ENCODE measurements around the gene MIA2. TPM values are rescaled to one million over a fixed set of nuclear protein-coding genes. Genes with fewer than 3 reads are reported as not detected.
"Not testable (repeated sequence)": the region's sequence is repeated elsewhere in the genome, so short reads cannot be mapped to it uniquely, and the experiment has no call there.

MIA2 gene
- total and polyA plus RNA-seq, 4 experiments from 2014 or later: 19.0 to 26.7 (median 26.2) TPM

- H3K4me3 Mint-ChIP-seq; DNase-seq; H3K27me3 Mint-ChIP-seq; H3K27ac ChIP-seq (ENCODE audit: low read depth, low read length); H3K9me3 ChIP-seq (ENCODE audit: control insufficient read depth in 1 of 2, low read length in 2 of 2); H3K4me3 ChIP-seq (ENCODE audit: low read length in 2 of 2); H3K4me1 ChIP-seq (ENCODE audit: insufficient read depth, low read length); intact Hi-C loops (cut with micrococcal nuclease); H3K27me3 ChIP-seq (ENCODE audit: insufficient read depth, low read length); H3K36me3 ChIP-seq (ENCODE audit: insufficient read depth, low read length); POLR2A ChIA-PET (ENCODE audit: partially characterized antibody); CTCF ChIA-PET (ENCODE audit: partially characterized antibody); H3K27ac Mint-ChIP-seq: not testable (repeated sequence)
- peaks cover 5 to 28% (median 18%) of the 10 kb centered on the region in 4 donors for H3K4me1 Mint-ChIP-seq
- H3K36me3 Mint-ChIP-seq: peaks cover 73 to 83% of the 10 kb centered on the region in 2 donors
- peaks cover 0 to 33% (median 15%) of the 10 kb centered on the region in 8 donors for H3K9me3 Mint-ChIP-seq
Measured at GRCh38 chr14:39359069-39359468, 125.4 kb downstream of the MIA2 start.

- H3K27me3 Mint-ChIP-seq: no peaks in the 10 kb centered on the region
- no peak overlapping the region for H3K4me3 ChIP-seq (ENCODE audit: low read length in 2 of 2)
- ChIA-PET POLR2A (ENCODE audit: partially characterized antibody) (no interaction called here), CTCF (ENCODE audit: partially characterized antibody) (no interaction called here)
- no peak overlapping the region for H3K27ac ChIP-seq (ENCODE audit: low read depth, low read length)
- no peaks in the 10 kb centered on the region for H3K36me3 ChIP-seq (ENCODE audit: insufficient read depth, low read length)
- no peaks in the 10 kb centered on the region for H3K9me3 ChIP-seq (ENCODE audit: control insufficient read depth in 1 of 2, low read length in 2 of 2)
- H3K4me3 Mint-ChIP-seq: no peak overlapping the region
- H3K4me1 Mint-ChIP-seq: peaks cover 5 to 28% (median 17%) of the 10 kb centered on the region in 4 donors
- H3K27ac Mint-ChIP-seq: no peak overlapping the region
- H3K36me3 Mint-ChIP-seq: peaks cover 76 to 90% of the 10 kb centered on the region in 2 donors
- no peaks in the 10 kb centered on the region for H3K4me1 ChIP-seq (ENCODE audit: insufficient read depth, low read length)
- H3K27me3 ChIP-seq (ENCODE audit: insufficient read depth, low read length): no peaks in the 10 kb centered on the region
- intact Hi-C loops (cut with micrococcal nuclease): no loop called here
- DNase-seq: no peak
- H3K9me3 Mint-ChIP-seq: peaks cover 0 to 46% (median 26%) of the 10 kb centered on the region in 8 donors
Measured at GRCh38 chr14:39360316-39360715, 126.6 kb downstream of the MIA2 start.

DNA sequence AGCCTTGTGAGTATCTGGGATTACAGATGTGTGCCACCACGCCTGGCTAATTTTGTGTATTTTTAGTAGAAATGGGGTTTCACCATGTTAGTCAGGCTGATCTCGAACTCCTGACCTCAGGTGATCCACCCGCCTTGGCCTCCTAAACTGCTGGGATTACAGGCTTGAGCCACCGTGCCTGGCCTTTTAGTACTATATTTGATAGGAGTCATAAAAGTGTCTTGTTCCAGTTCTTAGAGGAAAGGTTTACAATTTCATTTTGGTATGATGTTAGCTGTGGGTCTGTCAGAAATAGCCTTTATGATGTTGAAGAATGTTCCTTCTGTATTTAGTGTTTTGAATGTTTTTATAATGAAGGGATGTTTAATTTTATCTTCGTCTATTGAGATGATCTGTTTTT, 127.8 kb downstream of the MIA2 start:
- POLR2A ChIA-PET (ENCODE audit: partially characterized antibody); H3K27me3 Mint-ChIP-seq; intact Hi-C loops (cut with micrococcal nuclease); H3K4me3 Mint-ChIP-seq; H3K27me3 ChIP-seq (ENCODE audit: insufficient read depth, low read length); H3K36me3 ChIP-seq (ENCODE audit: insufficient read depth, low read length); DNase-seq; CTCF ChIA-PET (ENCODE audit: partially characterized antibody); H3K4me1 ChIP-seq (ENCODE audit: insufficient read depth, low read length); H3K4me3 ChIP-seq (ENCODE audit: low read length in 2 of 2); H3K27ac Mint-ChIP-seq; H3K27ac ChIP-seq (ENCODE audit: low read depth, low read length); H3K9me3 ChIP-seq (ENCODE audit: control insufficient read depth in 1 of 2, low read length in 2 of 2): not testable (repeated sequence)
- peaks cover 79 to 86% of the 10 kb centered on the region in 2 donors for H3K36me3 Mint-ChIP-seq
- H3K4me1 Mint-ChIP-seq: peaks cover 3 to 24% (median 12%) of the 10 kb centered on the region in 4 donors
- H3K9me3 Mint-ChIP-seq: peaks cover 0 to 53% (median 32%) of the 10 kb centered on the region in 8 donors

GRCh38 chr14:39364509-39364908, 130.8 kb downstream of the MIA2 start:
- intact Hi-C loops (cut with micrococcal nuclease): no loop called here
- Mint-ChIP-seq H3K9me3 (peaks cover 0 to 50% (median 32%) of the 10 kb centered on the region in 8 donors), H3K4me3 (no peak overlapping the region), H3K36me3 (peaks cover 67 to 68% of the 10 kb centered on the region in 2 donors), H3K4me1 (peaks cover 0 to 26% (median 11%) of the 10 kb centered on the region in 4 donors), H3K27ac (no peak overlapping the region), H3K27me3 (no peaks in the 10 kb centered on the region)
- Histone ChIP-seq H3K36me3 (ENCODE audit: insufficient read depth, low read length) (no peaks in the 10 kb centered on the region), H3K4me1 (ENCODE audit: insufficient read depth, low read length) (no peaks in the 10 kb centered on the region), H3K27ac (ENCODE audit: low read depth, low read length) (no peak overlapping the region), H3K4me3 (ENCODE audit: low read length in 2 of 2) (no peak overlapping the region), H3K27me3 (ENCODE audit: insufficient read depth, low read length) (no peaks in the 10 kb centered on the region), H3K9me3 (ENCODE audit: control insufficient read depth in 1 of 2, low read length in 2 of 2) (no peaks in the 10 kb centered on the region)
- DNase-seq: no peak
- ChIA-PET CTCF (ENCODE audit: partially characterized antibody) (no interaction called here), POLR2A (ENCODE audit: partially characterized antibody) (no interaction called here)

- Histone ChIP-seq H3K36me3 (ENCODE audit: insufficient read depth, low read length) (no peaks in the 10 kb centered on the region), H3K4me1 (ENCODE audit: insufficient read depth, low read length) (no peaks in the 10 kb centered on the region), H3K27me3 (ENCODE audit: insufficient read depth, low read length) (no peaks in the 10 kb centered on the region), H3K4me3 (ENCODE audit: low read length in 2 of 2) (no peak overlapping the region), H3K27ac (ENCODE audit: low read depth, low read length) (no peak overlapping the region), H3K9me3 (ENCODE audit: control insufficient read depth in 1 of 2, low read length in 2 of 2) (no peaks in the 10 kb centered on the region)
- no peak overlapping the region for H3K27ac Mint-ChIP-seq
- POLR2A ChIA-PET (ENCODE audit: partially characterized antibody): no interaction called here
- no peaks in the 10 kb centered on the region for H3K27me3 Mint-ChIP-seq
- intact Hi-C loops (cut with micrococcal nuclease): no loop called here
- peak overlapping the region in 1 of 8 donors; percentile 46 for H3K4me3 Mint-ChIP-seq
- peaks cover 0 to 18% (median 10%) of the 10 kb centered on the region in 4 donors for H3K4me1 Mint-ChIP-seq
- CTCF ChIA-PET (ENCODE audit: partially characterized antibody): interaction anchor here (0.7 kb wide), 1 partner anchor 84 kb away, joined by 3 read pairs; no protein-coding TSS in a partner anchor
- no peak for DNase-seq
- peaks cover 62 to 64% of the 10 kb centered on the region in 2 donors for H3K36me3 Mint-ChIP-seq
- peaks cover 0 to 46% (median 32%) of the 10 kb centered on the region in 8 donors for H3K9me3 Mint-ChIP-seq
Measured at GRCh38 chr14:39365354-39365753, 131.6 kb downstream of the MIA2 start.

DNA sequence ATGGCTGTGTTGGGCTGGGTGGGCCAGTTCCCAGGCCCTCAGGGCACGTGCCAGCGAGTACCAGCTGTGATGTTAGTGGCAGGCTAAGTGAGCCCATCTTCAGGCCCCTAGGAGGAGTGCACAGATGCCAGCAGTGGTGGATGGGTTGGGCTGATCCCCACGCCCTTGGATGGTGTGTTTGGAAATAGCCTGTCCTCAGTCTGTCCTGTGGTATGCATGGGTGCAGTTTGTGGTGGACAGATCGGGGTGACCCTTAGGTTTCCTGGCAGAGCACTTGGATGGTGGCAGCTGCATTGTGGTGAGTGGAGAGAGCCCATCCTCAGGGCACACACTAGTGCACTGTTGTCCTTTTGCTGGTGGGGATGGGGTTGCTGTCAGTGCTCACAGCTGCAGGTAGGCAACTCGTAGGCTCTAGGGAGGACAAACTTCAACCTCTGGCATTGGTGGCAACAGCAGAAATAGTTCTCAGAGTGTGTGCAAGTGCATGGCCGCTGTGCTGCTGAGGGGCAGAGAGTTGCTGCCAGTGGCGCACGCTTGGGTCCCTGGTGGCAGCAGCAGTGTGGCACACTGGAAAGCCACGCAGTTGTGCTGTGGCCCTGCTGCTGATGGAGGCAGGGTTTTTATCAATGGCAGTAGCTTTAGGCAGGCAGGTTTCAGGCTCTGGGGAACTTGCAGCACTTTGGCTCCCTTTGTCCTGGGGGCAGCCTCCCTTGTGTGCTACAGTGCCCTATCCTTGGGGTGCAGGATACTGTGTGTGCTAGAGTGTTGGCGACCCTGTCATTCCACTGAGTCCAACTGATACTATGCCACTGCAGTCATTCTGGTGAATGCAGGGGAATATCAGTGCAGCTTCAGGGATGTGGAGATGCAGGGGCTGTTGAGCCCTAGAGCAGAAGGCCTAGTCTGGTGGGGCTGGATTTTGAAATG, 133.0 kb downstream of the MIA2 start:
- intact Hi-C loops (cut with micrococcal nuclease): no loop called here
- Mint-ChIP-seq H3K27ac (peak overlapping the region in 3 of 7 donors; percentile 32 to 42 (median 37)), H3K27me3 (no peaks in the 10 kb centered on the region), H3K4me3 (no peak overlapping the region), H3K9me3 (peaks cover 0 to 44% (median 31%) of the 10 kb centered on the region in 8 donors), H3K36me3 (peaks cover 56 to 58% of the 10 kb centered on the region in 2 donors), H3K4me1 (peaks cover 0 to 14% (median 5%) of the 10 kb centered on the region in 4 donors)
- Histone ChIP-seq H3K27me3 (ENCODE audit: insufficient read depth, low read length) (no peaks in the 10 kb centered on the region), H3K4me1 (ENCODE audit: insufficient read depth, low read length) (no peaks in the 10 kb centered on the region), H3K9me3 (ENCODE audit: control insufficient read depth in 1 of 2, low read length in 2 of 2) (no peaks in the 10 kb centered on the region), H3K27ac (ENCODE audit: low read depth, low read length) (no peak overlapping the region), H3K4me3 (ENCODE audit: low read length in 2 of 2) (no peak overlapping the region), H3K36me3 (ENCODE audit: insufficient read depth, low read length) (no peaks in the 10 kb centered on the region)
- POLR2A ChIA-PET (ENCODE audit: partially characterized antibody): no interaction called here
- DNase-seq: no peak
- CTCF ChIA-PET (ENCODE audit: partially characterized antibody): no interaction called here

DNA sequence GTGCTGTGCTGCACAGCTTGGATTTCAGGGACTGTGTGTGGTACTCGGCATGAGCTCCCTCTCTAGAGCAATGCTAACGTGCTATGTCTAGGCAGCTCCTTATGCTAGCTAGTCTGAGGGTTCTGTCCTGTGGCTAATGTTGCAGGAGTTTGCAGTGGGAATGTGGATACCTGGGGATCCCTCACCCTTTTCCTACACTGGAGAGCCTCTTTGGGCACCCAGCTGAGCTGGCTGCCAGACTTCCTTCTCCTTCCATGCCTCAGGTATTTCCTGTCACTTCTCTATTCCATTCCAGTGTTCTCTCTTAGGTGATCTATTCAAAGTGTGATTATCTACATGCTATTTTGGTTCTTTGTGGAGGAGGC, 133.7 kb downstream of the MIA2 start:
- POLR2A ChIA-PET (ENCODE audit: partially characterized antibody): no interaction called here
- Histone ChIP-seq H3K27ac (ENCODE audit: low read depth, low read length) (no peak overlapping the region), H3K27me3 (ENCODE audit: insufficient read depth, low read length) (no peaks in the 10 kb centered on the region), H3K36me3 (ENCODE audit: insufficient read depth, low read length) (no peaks in the 10 kb centered on the region), H3K4me3 (ENCODE audit: low read length in 2 of 2) (no peak overlapping the region), H3K9me3 (ENCODE audit: control insufficient read depth in 1 of 2, low read length in 2 of 2) (no peaks in the 10 kb centered on the region), H3K4me1 (ENCODE audit: insufficient read depth, low read length) (no peaks in the 10 kb centered on the region)
- CTCF ChIA-PET (ENCODE audit: partially characterized antibody): no interaction called here
- H3K36me3 Mint-ChIP-seq: peaks cover 51 to 55% of the 10 kb centered on the region in 2 donors
- peaks cover 0 to 12% (median 4%) of the 10 kb centered on the region in 4 donors for H3K4me1 Mint-ChIP-seq
- intact Hi-C loops (cut with micrococcal nuclease): no loop called here
- peaks cover 0 to 37% (median 30%) of the 10 kb centered on the region in 8 donors for H3K9me3 Mint-ChIP-seq
- H3K27me3 Mint-ChIP-seq: no peaks in the 10 kb centered on the region
- DNase-seq: no peak
- H3K4me3 Mint-ChIP-seq: no peak overlapping the region
- H3K27ac Mint-ChIP-seq: peak overlapping the region in 1 of 7 donors; percentile 4

Data from CD4-positive, alpha-beta memory T cell (primary cell).